ENCODE measurements around the gene PLEKHG3. TPM values are rescaled to one million over a fixed set of nuclear protein-coding genes. Genes with fewer than 3 reads are reported as not detected.
"Not testable (repeated sequence)": the region's sequence is repeated elsewhere in the genome, so short reads cannot be mapped to it uniquely, and the experiment has no call there.

PLEKHG3 gene
- total and polyA plus RNA-seq, 2 of the 13 experiments (the other 11 are each of a cell fraction or from before 2014, with no cell fraction given): 7.1 to 9.8 TPM

DNA sequence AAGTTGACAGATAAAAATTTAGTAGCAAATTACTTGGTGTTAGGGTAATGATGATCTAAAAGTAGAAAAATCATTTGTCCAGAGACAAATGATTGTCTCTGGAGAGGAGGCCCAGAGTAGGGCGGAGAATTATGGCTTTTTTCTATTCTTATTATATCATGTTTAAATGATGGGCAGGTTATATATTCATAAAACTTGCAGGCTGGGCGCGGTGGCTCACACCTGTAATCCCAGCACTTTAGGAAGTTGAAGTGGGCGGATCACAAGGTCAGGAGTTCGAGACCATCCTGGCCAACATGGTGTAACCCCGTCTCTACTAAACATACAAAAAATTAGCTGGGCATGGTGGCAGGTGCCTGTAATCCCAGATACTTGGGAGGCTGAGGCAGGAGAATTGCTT lies 13.6 kb upstream of the PLEKHG3 start:
- intact Hi-C loops (cut with micrococcal nuclease; ENCODE audit: unreplicated experiment); CTCF ChIA-PET (ENCODE audit: low intra/inter-chr PET ratio, low total read pairs); FAIRE-seq; H4K20me1 ChIP-seq (ENCODE audit: insufficient read depth, low read length); H3K79me2 ChIP-seq (ENCODE audit: insufficient read depth, low read length); H3K9me3 ChIP-seq (ENCODE audit: low read length); H3K36me3 ChIP-seq (replicated peaks in 1 of 2; ENCODE audit: control insufficient read depth in 1 of 2, insufficient read depth in 2 of 2, low read length in 2 of 2); H3K27ac ChIP-seq (ENCODE audit: extremely low read length, insufficient read depth, low read length); H3K9ac ChIP-seq (ENCODE audit: insufficient read depth, low read depth, low read length); POLR2A ChIA-PET; H2AFZ ChIP-seq (ENCODE audit: low read length); BruUV-seq (replicated peaks); DNase-seq (ENCODE audit: low spot score); H3K4me3 ChIP-seq (replicated peaks in 1 of 3; ENCODE audit: insufficient read depth in 1 of 3, low read depth in 2 of 3, low read length in 3 of 3); ATAC-seq; H3K27me3 ChIP-seq (ENCODE audit: control insufficient read depth in 1 of 2, insufficient read depth in 2 of 2, low read length in 2 of 2); H3K4me2 ChIP-seq (ENCODE audit: low read depth, low read length); in situ Hi-C loops (cut with HindIII; ENCODE audit: extremely low pct_ligation_motif_present, low pct_unique_long_range_greater_than_20kb): not testable (repeated sequence)
- H3K4me1 ChIP-seq (ENCODE audit: insufficient read depth, low read length): peaks cover 16% of the 10 kb centered on the region
- 79% methylated on average over 6 of the region's 6 CpGs for WGBS (ENCODE audit: low lambda C conversion rate)

DNA sequence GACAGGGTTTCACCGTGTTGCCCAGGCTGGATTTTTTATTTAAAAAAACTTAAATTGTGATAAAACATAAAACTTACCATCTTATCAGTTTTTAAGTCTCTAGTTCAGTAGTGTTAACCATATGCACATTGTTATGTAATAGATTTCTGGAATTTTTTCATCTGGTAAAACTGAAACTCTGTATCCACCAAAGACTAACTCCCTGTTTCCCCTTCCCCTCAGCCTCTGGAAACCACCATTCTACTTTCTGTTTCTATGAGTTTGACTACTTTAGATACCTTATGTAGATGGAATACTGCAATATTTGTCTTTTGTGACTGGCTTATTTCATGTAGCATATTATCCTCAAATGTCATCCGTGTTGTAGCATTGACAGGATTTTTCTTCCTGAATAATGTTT lies 12.8 kb upstream of the PLEKHG3 start:
- FAIRE-seq (no peak), DNase-seq (ENCODE audit: low spot score) (no peak), ATAC-seq (no peak)
- no peak overlapping the region for H3K4me2 ChIP-seq (ENCODE audit: low read depth, low read length)
- H3K27me3 ChIP-seq (ENCODE audit: control insufficient read depth in 1 of 2, insufficient read depth in 2 of 2, low read length in 2 of 2): peaks cover 3 to 6% of the 10 kb centered on the region in 2 experiments; a peak in 2 of 5 replicates
- no peaks in the 10 kb centered on the region for H3K36me3 ChIP-seq (replicated peaks in 1 of 2; ENCODE audit: control insufficient read depth in 1 of 2, insufficient read depth in 2 of 2, low read length in 2 of 2)
- H3K4me1 ChIP-seq (ENCODE audit: insufficient read depth, low read length): peaks cover 16% of the 10 kb centered on the region
- no peak overlapping the region for H2AFZ ChIP-seq (ENCODE audit: low read length)
- no TSS peak for BruUV-seq (replicated peaks)
- H3K79me2 ChIP-seq (ENCODE audit: insufficient read depth, low read length): no peaks in the 10 kb centered on the region
- TF ChIP-seq ADNP (CRISPR knock-in tag; IDR thresholded peaks at IDR 0.05) (no peak), THAP11 (CRISPR knock-in tag; IDR thresholded peaks at IDR 0.05) (no peak), RAD51 (IDR thresholded peaks at IDR 0.05; ENCODE audit: borderline replicate concordance) (no peak), MED1 (CRISPR knock-in tag; IDR thresholded peaks at IDR 0.05) (no peak), ELF3 (CRISPR knock-in tag; IDR thresholded peaks at IDR 0.05) (no peak), ZNF33B (CRISPR knock-in tag; IDR thresholded peaks at IDR 0.05) (no peak)
- TF ChIP-seq, protein P1, sequence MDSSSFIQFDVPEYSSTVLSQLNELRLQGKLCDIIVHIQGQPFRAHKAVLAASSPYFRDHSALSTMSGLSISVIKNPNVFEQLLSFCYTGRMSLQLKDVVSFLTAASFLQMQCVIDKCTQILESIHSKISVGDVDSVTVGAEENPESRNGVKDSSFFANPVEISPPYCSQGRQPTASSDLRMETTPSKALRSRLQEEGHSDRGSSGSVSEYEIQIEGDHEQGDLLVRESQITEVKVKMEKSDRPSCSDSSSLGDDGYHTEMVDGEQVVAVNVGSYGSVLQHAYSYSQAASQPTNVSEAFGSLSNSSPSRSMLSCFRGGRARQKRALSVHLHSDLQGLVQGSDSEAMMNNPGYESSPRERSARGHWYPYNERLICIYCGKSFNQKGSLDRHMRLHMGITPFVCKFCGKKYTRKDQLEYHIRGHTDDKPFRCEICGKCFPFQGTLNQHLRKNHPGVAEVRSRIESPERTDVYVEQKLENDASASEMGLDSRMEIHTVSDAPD (CRISPR knock-in tag; IDR thresholded peaks at IDR 0.05): no peak
- ChIA-PET CTCF (ENCODE audit: low intra/inter-chr PET ratio, low total read pairs) (no interaction called here), POLR2A (no interaction called here)
- intact Hi-C loops (cut with micrococcal nuclease; ENCODE audit: unreplicated experiment) (no loop called here), in situ Hi-C loops (cut with HindIII; ENCODE audit: extremely low pct_ligation_motif_present, low pct_unique_long_range_greater_than_20kb) (no loop called here)
- no peaks in the 10 kb centered on the region for H3K9me3 ChIP-seq (ENCODE audit: low read length)
- H3K27ac ChIP-seq (ENCODE audit: extremely low read length, insufficient read depth, low read length): no peak overlapping the region
- H3K9ac ChIP-seq (ENCODE audit: insufficient read depth, low read depth, low read length): no peak overlapping the region
- no peak overlapping the region for H3K4me3 ChIP-seq (replicated peaks in 1 of 3; ENCODE audit: insufficient read depth in 1 of 3, low read depth in 2 of 3, low read length in 3 of 3)
- H4K20me1 ChIP-seq (ENCODE audit: insufficient read depth, low read length): no peaks in the 10 kb centered on the region
- WGBS (ENCODE audit: low lambda C conversion rate): 41% methylated on average over 2 of the region's 2 CpGs
